GM21447 (cell line): ENCODE data around the gene LIN9.
"Not testable (repeated sequence)": the region's sequence is repeated elsewhere in the genome, so short reads cannot be mapped to it uniquely, and the experiment has no call there.

ENCODE experiments used
- ATAC-seq: cut with Tn5 transposase; IDR thresholded peaks from one replicate; pipeline ENCODE4 v1.9.1; 2021; ENCODE audit not compliant: unreplicated experiment

Gene LIN9

GRCh38 chr1:226216056-226216455 is 92.9 kb downstream of the LIN9 start:
- no peak for ATAC-seq

GRCh38 chr1:226215239-226215638 is 93.7 kb downstream of the LIN9 start:
- ATAC-seq, result no peak

- no peak for ATAC-seq
Observed at GRCh38 chr1:226212545-226212944, 96.4 kb downstream of the LIN9 start.

GRCh38 chr1:226211181-226211821 is 97.7 kb downstream of the LIN9 start:
- ATAC-seq, result no peak

- ATAC-seq, result no peak
Observed at GRCh38 chr1:226210571-226211176, 98.3 kb downstream of the LIN9 start.

- no peak for ATAC-seq
Observed at GRCh38 chr1:226209307-226210059, 99.5 kb downstream of the LIN9 start.

GRCh38 chr1:226207048-226207447 is 101.9 kb downstream of the LIN9 start:
- ATAC-seq, result no peak

GRCh38 chr1:226204198-226204597 is 104.8 kb downstream of the LIN9 start:
- ATAC-seq, result no peak

- no peak for ATAC-seq
Observed at GRCh38 chr1:226203655-226204054, 105.3 kb downstream of the LIN9 start.

GRCh38 chr1:226203240-226203639 is 105.7 kb downstream of the LIN9 start:
- ATAC-seq, result no peak

- ATAC-seq, result not testable (repeated sequence)
Observed at GRCh38 chr1:226202666-226203065, 106.3 kb downstream of the LIN9 start.

- ATAC-seq, result no peak
Observed at GRCh38 chr1:226202246-226202645, 106.7 kb downstream of the LIN9 start.

- ATAC-seq, result no peak
Observed at GRCh38 chr1:226201029-226201593, 107.9 kb downstream of the LIN9 start.

GRCh38 chr1:226199971-226200370 is 109.0 kb downstream of the LIN9 start:
- no peak for ATAC-seq

- no peak for ATAC-seq
Observed at GRCh38 chr1:226195144-226195543, 113.8 kb downstream of the LIN9 start.

- ATAC-seq, result no peak
Observed at GRCh38 chr1:226187380-226187779, 121.6 kb downstream of the LIN9 start.

- no peak for ATAC-seq
Observed at GRCh38 chr1:226187019-226187322, 122.0 kb downstream of the LIN9 start.

- peak; percentile 96 for ATAC-seq
Observed at GRCh38 chr1:226186124-226187018, 122.6 kb downstream of the LIN9 start, which contains the start of gene ACBD3. Gene ACBD3, minus strand, starts transcription at chr1:226186741. Its CDS starts 66 bp downstream, at chr1:226186675.

GRCh38 chr1:226185141-226186036 is 123.6 kb downstream of the LIN9 start:
- no peak for ATAC-seq
